HEK293T (cell line): ENCODE results near the gene LMAN2.
"Not testable (repeated sequence)": the region's sequence is repeated elsewhere in the genome, so short reads cannot be mapped to it uniquely, and the experiment has no call there.

Experiments used
- CTCF ChIA-PET: fragments of 350-600 bp; formaldehyde crosslinking; extraction: SDS; loops from one replicate; lab custom pipeline; 2021; ENCODE audit warnings: antibody characterized with exemption, inconsistent platforms; lab: Yijun Ruan, JAX
- POLR2A ChIA-PET: fragments of 350-600 bp; formaldehyde crosslinking; extraction: SDS; loops from one replicate; lab custom pipeline; 2020; ENCODE audit warnings: antibody characterized with exemption, inconsistent platforms; lab: Yijun Ruan, JAX
- DNase-seq: peaks from one replicate; pipeline ENCODE4 v3.0.0; 2012; ENCODE audit warnings: mixed read lengths; ENCODE audit errors: extremely low spot score
- ARNT ChIP-seq: fragments of 450-650 bp; IDR thresholded peaks from 2 replicates; pipeline ENCODE4 v1.6.1; 2017; ENCODE audit warnings: mild to moderate bottlenecking
- BHLHE40 ChIP-seq: fragments of 450-650 bp; IDR thresholded peaks from 2 replicates; pipeline ENCODE4 v1.6.1; 2016; ENCODE audit warnings: mild to moderate bottlenecking, moderate library complexity, borderline replicate concordance
- CTBP1 ChIP-seq: fragments of 450-650 bp; IDR thresholded peaks from 2 replicates; pipeline ENCODE4 v1.6.1; 2016; ENCODE audit warnings: borderline replicate concordance
- ELF4 ChIP-seq: fragments of 450-650 bp; IDR thresholded peaks from 2 replicates; pipeline ENCODE4 v1.6.1; 2017; ENCODE audit warnings: antibody characterized with exemption
- FOXA1 ChIP-seq: fragments of 450-650 bp; IDR thresholded peaks from 2 replicates; pipeline ENCODE4 v1.6.1; 2016; ENCODE audit warnings: mild to moderate bottlenecking
- FOXK2 ChIP-seq: fragments of 450-650 bp; IDR thresholded peaks from 2 replicates; pipeline ENCODE4 v1.6.1; 2016; ENCODE audit warnings: mild to moderate bottlenecking
- FOXM1 ChIP-seq: fragments of 450-650 bp; IDR thresholded peaks from 2 replicates; pipeline ENCODE4 v1.6.1; 2017; ENCODE audit warnings: mild to moderate bottlenecking, borderline replicate concordance
- HDGF ChIP-seq: fragments of 450-650 bp; IDR thresholded peaks from 2 replicates; pipeline ENCODE4 v1.6.1; 2017; ENCODE audit warnings: antibody characterized with exemption, borderline replicate concordance
- L3MBTL2 ChIP-seq: fragments of 450-650 bp; conservative IDR thresholded peaks from 2 replicates; pipeline ENCODE4 v1.6.1; 2016; ENCODE audit warnings: mild to moderate bottlenecking
- LEF1 ChIP-seq: fragments of 450-650 bp; IDR thresholded peaks from 2 replicates; pipeline ENCODE4 v1.6.1; 2017; ENCODE audit warnings: mild to moderate bottlenecking, borderline replicate concordance
- NFRKB ChIP-seq: fragments of 450-650 bp; IDR thresholded peaks from 2 replicates; pipeline ENCODE4 v1.6.1; 2016; ENCODE audit warnings: mild to moderate bottlenecking, moderate library complexity
- PKNOX1 ChIP-seq: fragments of 450-650 bp; IDR thresholded peaks from 2 replicates; pipeline ENCODE4 v1.6.1; 2016
- SP1 ChIP-seq: fragments of 450-650 bp; IDR thresholded peaks from 2 replicates; pipeline ENCODE4 v1.6.1; 2017
- SUZ12 ChIP-seq: fragments of 450-650 bp; IDR thresholded peaks from 2 replicates; pipeline ENCODE4 v1.6.1; 2016; ENCODE audit warnings: mild to moderate bottlenecking
- TARDBP ChIP-seq: fragments of 450-650 bp; IDR thresholded peaks from 2 replicates; pipeline ENCODE4 v1.6.1; 2016
- ZNF384 ChIP-seq: fragments of 450-650 bp; IDR thresholded peaks from 2 replicates; pipeline ENCODE4 v1.6.1; 2016

Gene LMAN2

GRCh38 chr5:177344891-177345290 is 6.6 kb downstream of the LMAN2 start:
- DNase-seq: no peak
- POLR2A ChIA-PET: no interaction called here
- TF ChIP-seq TARDBP: no peak
- TF ChIP-seq L3MBTL2: no peak
- TF ChIP-seq CTBP1: no peak
- no peak for TF ChIP-seq BHLHE40
- no peak for TF ChIP-seq HDGF
- no peak for TF ChIP-seq FOXA1
- TF ChIP-seq SP1: no peak
- TF ChIP-seq FOXM1: no peak
- TF ChIP-seq PKNOX1: no peak
- TF ChIP-seq ELF4: no peak
- no peak for TF ChIP-seq FOXK2
- TF ChIP-seq LEF1: no peak
- no peak for TF ChIP-seq ZNF384
- no peak for TF ChIP-seq NFRKB
- CTCF ChIA-PET: no interaction called here

DNA sequence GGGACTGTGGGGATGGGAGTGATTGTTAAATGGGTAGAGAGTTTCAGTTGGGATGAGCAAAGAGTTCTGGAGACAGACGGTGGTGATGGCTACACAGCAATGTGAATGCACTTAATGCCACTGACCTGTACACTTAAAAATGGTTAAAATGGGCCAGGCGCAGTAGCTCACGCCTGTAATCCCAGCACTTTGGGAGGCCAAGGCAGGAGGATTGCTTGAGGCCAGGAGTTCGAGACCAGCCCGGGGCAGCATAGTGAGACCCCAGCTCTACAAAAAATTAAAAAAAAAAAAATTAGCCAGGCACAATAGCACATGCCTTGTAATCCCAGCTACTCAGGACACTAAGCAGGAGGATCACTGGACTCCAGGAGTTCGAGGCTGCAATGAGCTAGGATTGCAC is 7.7 kb downstream of the LMAN2 start:
- ChIA-PET POLR2A (no interaction called here), CTCF (no interaction called here)

DNA sequence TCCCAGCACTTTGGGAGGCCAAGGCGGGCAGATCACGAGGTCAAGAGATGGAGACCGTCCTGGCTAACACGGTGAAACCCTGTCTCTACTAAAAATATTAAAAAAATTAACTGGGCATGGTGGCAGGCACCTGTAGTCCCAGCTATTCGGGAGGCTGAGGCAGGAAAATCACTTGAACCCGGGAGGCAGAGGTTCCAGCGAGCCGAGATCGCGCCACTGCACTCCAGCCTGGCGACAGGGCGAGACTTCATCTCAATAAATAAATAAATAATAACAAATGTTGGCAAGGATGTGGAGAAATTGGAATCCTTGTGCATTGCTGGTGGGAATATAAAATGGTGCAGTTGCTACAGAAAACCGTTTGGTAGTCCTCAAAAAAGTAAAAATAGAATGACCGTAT is 8.5 kb downstream of the LMAN2 start:
- DNase-seq, CTCF ChIA-PET: not testable (repeated sequence)
- POLR2A ChIA-PET: interaction anchor here (1.2 kb wide), 1 partner anchor 8 kb away, joined by 9 read pairs; the partner anchor contains the start of gene LMAN2

More for the DNA sequence above, 7.7 kb downstream of the LMAN2 start:
- TF ChIP-seq FOXK2 (no peak), SP1 (no peak), ZNF384 (no peak), FOXM1 (no peak), ELF4 (no peak), LEF1 (no peak), SUZ12 (no peak), NFRKB (no peak), CTBP1 (no peak), TARDBP (no peak), ARNT (no peak), L3MBTL2 (no peak)
- DNase-seq: no peak

- no peak for TF ChIP-seq NFRKB
- TF ChIP-seq ARNT: no peak
- TF ChIP-seq CTBP1: no peak
- TF ChIP-seq FOXM1: no peak
- no peak for TF ChIP-seq ZNF384
- no peak for TF ChIP-seq SUZ12
- TF ChIP-seq ELF4: no peak
- TF ChIP-seq TARDBP: no peak
- POLR2A ChIA-PET: no interaction called here
- CTCF ChIA-PET: no interaction called here
- DNase-seq: no peak
Measured at GRCh38 chr5:177339107-177339638, 12.3 kb downstream of the LMAN2 start.

DNA sequence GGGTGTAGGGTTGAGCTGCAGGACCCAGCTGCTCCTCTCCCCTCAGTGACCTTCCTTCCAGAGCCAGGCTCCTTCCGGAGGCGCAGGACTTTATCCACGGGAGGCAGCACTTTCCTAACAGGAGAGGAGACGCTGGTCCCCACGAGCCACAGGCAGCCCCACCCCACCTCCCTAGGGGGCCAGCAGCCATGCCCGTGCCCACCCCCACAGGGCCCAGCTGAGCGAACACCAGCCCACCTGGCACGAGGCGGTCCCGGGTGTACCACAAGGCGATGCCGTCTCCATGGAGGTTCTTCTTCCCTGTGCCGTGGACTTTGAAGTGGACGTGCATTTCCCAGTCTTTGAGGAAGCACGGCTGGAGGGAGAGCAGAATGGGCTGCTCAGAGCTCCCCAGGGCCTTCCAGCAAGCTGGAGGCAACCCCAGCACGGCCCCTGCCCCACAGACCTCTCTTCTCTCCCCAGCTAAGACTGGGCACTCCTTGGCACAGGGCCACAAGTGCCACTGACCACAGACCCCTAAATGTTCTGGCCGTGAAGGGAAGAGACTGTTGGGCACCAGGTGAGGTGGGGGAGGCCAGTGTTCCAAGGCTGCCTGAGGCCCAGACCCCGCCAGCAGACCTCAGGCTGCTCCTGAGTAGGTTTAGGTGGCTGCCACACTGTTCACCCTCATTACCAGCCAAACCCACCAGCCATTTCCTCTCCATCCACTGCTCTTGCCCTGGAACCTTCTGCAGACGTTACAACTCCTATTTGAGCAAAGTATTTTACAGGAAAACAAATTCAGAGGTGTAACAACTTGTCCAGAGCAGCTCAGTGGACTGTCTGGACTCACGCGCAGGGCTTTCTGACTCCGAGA is 13.0 kb downstream of the LMAN2 start:
- CTCF ChIA-PET: no interaction called here
- DNase-seq: no peak
- POLR2A ChIA-PET: no interaction called here
- no peak for TF ChIP-seq FOXK2
- no peak for TF ChIP-seq TARDBP
- TF ChIP-seq NFRKB: no peak

GRCh38 chr5:177336603-177337494 is 14.6 kb downstream of the LMAN2 start:
- CTCF ChIA-PET: no interaction called here
- POLR2A ChIA-PET: interaction anchor here (0.9 kb wide), 1 partner anchor 15 kb away, joined by 3 read pairs; the partner anchor contains the start of gene LMAN2

More at GRCh38 chr5:177336603-177337494, 14.6 kb downstream of the LMAN2 start:
- no peak for TF ChIP-seq SP1
- TF ChIP-seq FOXA1: no peak
- no peak for TF ChIP-seq CTBP1
- TF ChIP-seq HDGF: no peak
- TF ChIP-seq LEF1: no peak
- no peak for TF ChIP-seq FOXK2
- no peak for TF ChIP-seq TARDBP
- no peak for TF ChIP-seq PKNOX1
- TF ChIP-seq FOXM1: no peak
- no peak for TF ChIP-seq BHLHE40
- no peak for TF ChIP-seq ZNF384
- no peak for TF ChIP-seq ARNT
- no peak for DNase-seq
